Calu3 (cell line): ENCODE measurements around the gene A2ML1. TPM values are rescaled to one million over a fixed set of nuclear protein-coding genes. Genes with fewer than 3 reads are reported as not detected.

Experiments
- BruUV-seq: library from RNA; stranded (reverse); fragments of 400-500 nt; replicated peaks from 2 replicates; lab custom pipeline; 2021; lab: Mats Ljungman, UMichigan
- CTCF ChIA-PET: fragments of 300-600 bp; sonication (Branson Sonifier 250); formaldehyde crosslinking; loops from one replicate; lab custom pipeline; 2022; ENCODE audit warnings: antibody characterized with exemption; lab: Charles Lee
- DNase-seq: peaks from one replicate; pipeline ENCODE4 v3.0.0; 2022
- H3K27ac Mint-ChIP-seq: one replicate; pipeline ENCODE4 v1.8.0; 2022; ENCODE audit warnings: mixed read lengths; ENCODE audit not compliant: unreplicated experiment
- H3K27me3 Mint-ChIP-seq: one replicate; pipeline ENCODE4 v1.8.0; 2022; ENCODE audit warnings: mixed read lengths; ENCODE audit not compliant: unreplicated experiment
- H3K36me3 Mint-ChIP-seq: one replicate; pipeline ENCODE4 v1.8.0; 2022; ENCODE audit warnings: mild to moderate bottlenecking, moderate library complexity, mixed read lengths; ENCODE audit not compliant: insufficient read depth, unreplicated experiment
- H3K4me1 Mint-ChIP-seq: one replicate; pipeline ENCODE4 v1.8.0; 2022; ENCODE audit warnings: mild to moderate bottlenecking, low read depth, mixed read lengths; ENCODE audit not compliant: unreplicated experiment
- H3K4me3 Mint-ChIP-seq: one replicate; pipeline ENCODE4 v1.8.0; 2022; ENCODE audit warnings: mild to moderate bottlenecking, low read depth, moderate library complexity, mixed read lengths; ENCODE audit not compliant: unreplicated experiment
- H3K9me3 Mint-ChIP-seq: one replicate; pipeline ENCODE4 v1.8.0; 2022; ENCODE audit warnings: low read depth, mixed read lengths; ENCODE audit not compliant: unreplicated experiment
- CTCF ChIP-seq: fragments of 200-600 bp; IDR thresholded peaks from one replicate; pipeline ENCODE4 v1.8.0; 2022; ENCODE audit warnings: antibody characterized with exemption; ENCODE audit not compliant: unreplicated experiment
- intact Hi-C: fragments of 100-400 bp; cut with micrococcal nuclease; formaldehyde crosslinking; loops from one replicate; pipeline ENCODE4 v1.10.0; 2022; ENCODE audit not compliant: unreplicated experiment
- total RNA-seq: library from RNA; stranded (reverse); gene quantifications from 2 replicates; pipeline ENCODE4 v1.2.3, GENCODE V29; 2022

Gene A2ML1
- total RNA-seq, 1 experiment from 2014 or later = 0.42 TPM

DNA sequence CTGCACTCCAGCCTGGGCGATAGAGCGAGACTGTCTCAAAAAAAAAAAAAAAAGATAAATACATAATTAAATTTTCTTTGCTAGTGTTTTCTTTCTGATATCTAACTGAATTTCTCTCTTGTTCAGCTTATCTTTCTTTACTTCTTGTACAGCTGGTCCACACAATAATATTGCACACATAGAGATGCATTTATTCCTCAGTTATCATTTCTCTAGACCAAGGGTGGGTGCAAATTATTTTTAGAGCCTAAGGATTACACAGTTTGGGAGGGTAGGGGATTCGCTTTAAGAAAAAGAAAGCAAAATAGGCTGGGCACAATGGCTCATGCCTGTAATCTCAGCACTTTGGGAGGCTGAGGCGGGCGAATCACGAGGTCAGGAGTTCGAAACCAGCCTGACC, 17.9 kb downstream of the A2ML1 start:
- DNase-seq = no peak
- intact Hi-C loops = no loop called here
- TF ChIP-seq CTCF = no peak
- no peak overlapping the region for H3K27ac Mint-ChIP-seq
- H3K36me3 Mint-ChIP-seq = no peaks in the 10 kb centered on the region
- no TSS peak for BruUV-seq
- no peaks in the 10 kb centered on the region for H3K9me3 Mint-ChIP-seq
- H3K4me1 Mint-ChIP-seq = peaks cover 14% of the 10 kb centered on the region
- H3K27me3 Mint-ChIP-seq = peaks cover 4% of the 10 kb centered on the region
- no peak overlapping the region for H3K4me3 Mint-ChIP-seq
- CTCF ChIA-PET = no interaction called here

- Mint-ChIP-seq H3K9me3 (no peaks in the 10 kb centered on the region), H3K27me3 (no peaks in the 10 kb centered on the region), H3K27ac (no peak overlapping the region), H3K36me3 (no peaks in the 10 kb centered on the region), H3K4me1 (peaks cover 14% of the 10 kb centered on the region), H3K4me3 (no peak overlapping the region)
- BruUV-seq = no TSS peak
- no peak for DNase-seq
- TF ChIP-seq CTCF = no peak
- intact Hi-C loops = no loop called here
- CTCF ChIA-PET = no interaction called here
Measured at GRCh38 chr12:8840938-8841633, 18.7 kb downstream of the A2ML1 start.

- intact Hi-C loops = no loop called here
- TF ChIP-seq CTCF = no peak
- CTCF ChIA-PET = no interaction called here
- Mint-ChIP-seq H3K4me1 (peaks cover 14% of the 10 kb centered on the region), H3K27ac (no peak overlapping the region), H3K9me3 (no peaks in the 10 kb centered on the region), H3K27me3 (no peaks in the 10 kb centered on the region), H3K36me3 (no peaks in the 10 kb centered on the region), H3K4me3 (no peak overlapping the region)
- no peak for DNase-seq
- BruUV-seq = no TSS peak
Measured at GRCh38 chr12:8841778-8842177, 19.4 kb downstream of the A2ML1 start.

DNA sequence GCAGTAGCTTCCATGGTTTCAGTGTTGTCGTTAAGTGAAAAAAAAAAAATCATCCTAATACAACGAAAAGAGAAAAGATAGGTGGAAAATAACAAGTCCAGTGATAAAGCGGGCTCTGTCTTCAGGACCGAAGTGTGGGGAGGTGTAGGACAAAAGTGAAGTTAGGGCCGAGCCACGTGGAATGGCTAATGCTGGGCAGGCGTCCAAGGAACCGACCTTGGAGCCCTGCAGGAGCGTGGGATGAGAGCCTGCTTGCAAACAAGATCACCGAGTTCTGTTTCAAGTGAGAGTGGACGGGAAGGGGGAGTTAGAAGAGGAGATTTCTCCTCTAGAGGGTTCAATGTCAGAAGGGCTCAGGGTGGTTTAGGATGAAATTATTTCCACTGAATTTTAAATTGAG, 22.2 kb downstream of the A2ML1 start:
- Mint-ChIP-seq H3K4me3 (no peak overlapping the region), H3K27me3 (no peaks in the 10 kb centered on the region), H3K27ac (no peak overlapping the region), H3K36me3 (no peaks in the 10 kb centered on the region), H3K9me3 (no peaks in the 10 kb centered on the region), H3K4me1 (peaks cover 7% of the 10 kb centered on the region)
- CTCF ChIA-PET = no interaction called here
- TF ChIP-seq CTCF = no peak
- intact Hi-C loops = no loop called here
- BruUV-seq = no TSS peak
- no peak for DNase-seq
